Transverse colon (tissue), 4 donors: ENCODE measurements around the gene ZNF765. TPM values are rescaled to one million over a fixed set of nuclear protein-coding genes. Genes with fewer than 3 reads are reported as not detected.
"Not testable (repeated sequence)": the region's sequence is repeated elsewhere in the genome, so short reads cannot be mapped to it uniquely, and the experiment has no call there.

ENCODE experiments used
- DNase-seq: peaks from one replicate; pipeline ENCODE4 v3.0.0-alpha.2; 2019
- H3K27ac ChIP-seq, 4 donors: fragments of 200-600 bp; sonication (generic); 2 replicates each; pipeline ENCODE4 v1.5.1; 2016 to 2018; ENCODE audit warnings: inconsistent platforms in 4 of 4
- H3K27me3 ChIP-seq: fragments of 200-600 bp; sonication (generic); 2 replicates; pipeline ENCODE4 v1.5.1; 2017; ENCODE audit warnings: inconsistent platforms
- H3K36me3 ChIP-seq, 4 donors: fragments of 200-600 bp; sonication (generic); 2 replicates each; pipeline ENCODE4 v1.5.1; 2017 to 2019; ENCODE audit warnings: inconsistent platforms in 4 of 4
- H3K4me1 ChIP-seq, 4 donors: fragments of 200-600 bp; sonication (generic); 2 replicates each; pipeline ENCODE4 v1.5.1; 2017 to 2020; ENCODE audit warnings: inconsistent platforms in 4 of 4
- H3K4me3 ChIP-seq, 4 donors: fragments of 200-600 bp; sonication (generic); 1 replicate in 1 of 4; 2 replicates in 3 of 4; pipeline versions ENCODE4 v1.5.1 to v1.6.1; 2017 to 2019; ENCODE audit warnings: inconsistent platforms in 4 of 4
- H3K9me3 ChIP-seq, 2 donors: fragments of 200-600 bp; sonication (generic); 2 replicates each; pipeline ENCODE4 v1.5.1; 2017 to 2019; ENCODE audit warnings: inconsistent platforms in 2 of 2
- CTCF ChIP-seq, 5 experiments: fragments of 200-600 bp in 3 of 5; fragments of 450-650 bp in 2 of 5; sonication (generic) in 3 of 5; IDR thresholded peaks; 1 replicate in 2 of 5; 2 replicates in 3 of 5; pipeline ENCODE4 v1.5.1; 2016 to 2017; ENCODE audit warnings: antibody characterized with exemption in 5 of 5, inconsistent platforms in 3 of 5, mild to moderate bottlenecking in 2 of 5, moderate library complexity in 1 of 5
- EP300 ChIP-seq: sonication (generic); formaldehyde crosslinking; IDR thresholded peaks from one replicate; pipeline ENCODE4 v1.6.1; 2017; ENCODE audit warnings: antibody characterized with exemption, low read depth
- POLR2A ChIP-seq: fragments of 450-650 bp; IDR thresholded peaks from one replicate; pipeline ENCODE4 v1.6.1; 2016; ENCODE audit warnings: antibody characterized with exemption, mild to moderate bottlenecking, moderate library complexity
- POLR2AphosphoS5 ChIP-seq, 3 donors: sonication (generic); formaldehyde crosslinking; IDR thresholded peaks; one replicate each; pipeline ENCODE4 v1.6.1; 2016; ENCODE audit warnings: antibody characterized with exemption in 3 of 3
- WGBS, 2 donors: methylation state at CpG; one replicate each; pipeline ENCODE4 v1.1.5; 2018; ENCODE audit warnings: low coverage in 1 of 2; 5-methylcytosine and 5-hydroxymethylcytosine counted together
- in situ Hi-C, 4 donors: fragments of 200-750 bp; cut with MboI; loops; one replicate each; pipeline versions ENCODE4 v1.15.0 to v1.15.1; 2017; ENCODE audit warnings: low sequenced_read_pairs in 3 of 4, low pct_ligation_motif_present in 1 of 4, low pct_unique_long_range_greater_than_20kb in 1 of 4
- intact Hi-C: fragments of 100-400 bp; cut with DNase I; formaldehyde crosslinking; loops from one replicate; pipeline ENCODE4 v1.15.1; 2023; ENCODE audit warnings: low total_unique reads
- total RNA-seq, 4 donors: library from RNA; depleted of rRNA; stranded (reverse); fragments of >200 nt; gene quantifications; one replicate each; pipeline ENCODE4 v1.1.0, GENCODE V29; 2016

Gene ZNF765
- total RNA-seq, 4 donors from 2014 or later: 6.0 to 14.3 (median 11.2) TPM

- intact Hi-C loops: no loop called here
- H3K4me3 ChIP-seq: no peak overlapping the region
- DNase-seq: no peak
- no peak overlapping the region for H3K27ac ChIP-seq
- peaks cover 12 to 19% of the 10 kb centered on the region in 2 donors for H3K9me3 ChIP-seq
- WGBS, 2 donors: 85 to 87% methylated on average over 6 to 8 of the region's 8 CpGs
- in situ Hi-C loops: no loop called here
- no peaks in the 10 kb centered on the region for H3K27me3 ChIP-seq
- TF ChIP-seq EP300 (no peak), POLR2A (no peak), CTCF (IDR thresholded peaks at IDR 0.05) (no peak), POLR2AphosphoS5 (IDR thresholded peaks at IDR 0.05) (no peak)
- H3K36me3 ChIP-seq: peaks cover 0 to 18% (median 0%) of the 10 kb centered on the region in 4 donors
- H3K4me1 ChIP-seq: peaks cover 4 to 7% (median 5%) of the 10 kb centered on the region in 4 donors
Observed at GRCh38 chr19:53389571-53389970, 5.4 kb upstream of the ZNF765 start.

- Histone ChIP-seq H3K27me3 (no peaks in the 10 kb centered on the region), H3K27ac (no peak overlapping the region), H3K4me1 (peaks cover 4 to 9% (median 6%) of the 10 kb centered on the region in 4 donors), H3K9me3 (peaks cover 8 to 15% of the 10 kb centered on the region in 2 donors), H3K4me3 (no peak overlapping the region), H3K36me3 (peaks cover 0 to 14% (median 0%) of the 10 kb centered on the region in 4 donors)
- DNase-seq: no peak
- in situ Hi-C loops (no loop called here), intact Hi-C loops (no loop called here)
- WGBS, 2 donors: 71 to 73% methylated on average over 2 to 22 of the region's 22 CpGs
- TF ChIP-seq POLR2AphosphoS5 (IDR thresholded peaks at IDR 0.05): no peak
- no peak for TF ChIP-seq POLR2A
- no peak for TF ChIP-seq CTCF (IDR thresholded peaks at IDR 0.05)
- TF ChIP-seq EP300: no peak
Observed at GRCh38 chr19:53389978-53390377, 5.0 kb upstream of the ZNF765 start.

GRCh38 chr19:53394522-53394973 lies 401 bp upstream of the ZNF765 start:
- 0 to 20% methylated on average over 3 to 18 of the region's 18 CpGs for WGBS, 2 donors
- Histone ChIP-seq H3K27ac (peak overlapping the region; percentile 79 to 97 (median 92)), H3K4me3 (peak overlapping the region; percentile 28 to 92 (median 70)), H3K9me3 (peaks cover 5 to 6% of the 10 kb centered on the region in 2 donors), H3K4me1 (peaks cover 4 to 25% (median 17%) of the 10 kb centered on the region in 4 donors), H3K27me3 (no peaks in the 10 kb centered on the region), H3K36me3 (peaks cover 0 to 15% (median 5%) of the 10 kb centered on the region in 4 donors)
- peak; percentile 28 for DNase-seq
- TF ChIP-seq EP300 (no peak), CTCF (IDR thresholded peaks at IDR 0.05) (no peak), POLR2A (no peak), POLR2AphosphoS5 (IDR thresholded peaks at IDR 0.05) (no peak)
- in situ Hi-C loops (no loop called here), intact Hi-C loops (no loop called here)

GRCh38 chr19:53395840-53396524 lies 1.0 kb downstream of the ZNF765 start:
- H3K27me3 ChIP-seq, H3K9me3 ChIP-seq, intact Hi-C loops, DNase-seq, in situ Hi-C loops: not testable (repeated sequence)
- Histone ChIP-seq H3K4me1 (peaks cover 4 to 25% (median 17%) of the 10 kb centered on the region in 4 donors), H3K4me3 (peak overlapping the region; percentile 50 to 95 (median 92)), H3K27ac (peak overlapping the region; percentile 79 to 97 (median 92)), H3K36me3 (peaks cover 0 to 28% (median 10%) of the 10 kb centered on the region in 4 donors)
- 16% methylated on average over 9 of the region's 9 CpGs; no CpG with 5 or more reads in 1 of the 2 donors for WGBS, 2 donors
